Mesodermal cell (in vitro differentiated cells): ENCODE results near the gene SLC6A6.

Experiments used
- H3K27ac ChIP-seq: 2 replicates; pipeline ENCODE4 v1.7.0; 2013; ENCODE audit warnings: mild to moderate bottlenecking, low read depth, low read length, moderate library complexity; ENCODE audit not compliant: severe bottlenecking
- H3K36me3 ChIP-seq: 2 replicates; pipeline ENCODE4 v1.7.1; 2013; ENCODE audit warnings: mild to moderate bottlenecking, low read length, moderate library complexity; ENCODE audit not compliant: control insufficient read depth, insufficient read depth
- H3K4me1 ChIP-seq: one replicate; pipeline ENCODE4 v1.7.1; 2013; ENCODE audit warnings: mild to moderate bottlenecking, low read length; ENCODE audit not compliant: insufficient read depth, control insufficient read depth, poor library complexity, severe bottlenecking
- H3K4me3 ChIP-seq: 2 replicates; pipeline ENCODE4 v1.7.0; 2013; ENCODE audit warnings: low read length, control low read depth, mild to moderate bottlenecking; ENCODE audit not compliant: insufficient read depth, poor library complexity, severe bottlenecking; ENCODE audit errors: extremely low read depth
- H3K9me3 ChIP-seq: 2 replicates; pipeline ENCODE4 v1.7.1; 2013; ENCODE audit warnings: mild to moderate bottlenecking, low read length, moderate library complexity; ENCODE audit not compliant: control insufficient read depth
- WGBS, 2 experiments: methylation state at CpG; one replicate each; pipeline ENCODE4 v1.1.5; 2013; ENCODE audit warnings: missing lambda C conversion rate in 2 of 2; ENCODE audit not compliant: insufficient coverage in 2 of 2; 5-methylcytosine and 5-hydroxymethylcytosine counted together

SLC6A6 gene

DNA sequence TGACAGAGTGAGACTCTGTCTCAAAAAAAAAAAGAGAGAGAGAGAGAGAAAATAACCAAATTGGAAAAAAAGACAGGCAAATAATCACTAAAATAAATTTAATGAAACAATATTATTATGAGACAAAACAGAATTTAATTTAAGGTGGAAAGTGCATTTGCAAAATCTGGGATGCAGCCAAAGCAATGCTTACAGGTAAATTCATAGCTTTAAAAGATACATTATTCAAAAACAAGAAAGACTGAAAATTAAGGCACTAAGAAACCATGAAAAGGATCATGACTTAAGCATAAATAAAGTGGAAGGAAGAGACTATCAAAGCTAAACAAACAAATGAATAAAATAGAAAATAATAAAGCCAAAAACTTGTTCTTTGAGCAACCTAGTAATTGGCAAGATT, 100.1 kb downstream of the SLC6A6 start:
- Histone ChIP-seq H3K4me1 (no peaks in the 10 kb centered on the region), H3K4me3 (no peak overlapping the region), H3K27ac (no peak overlapping the region), H3K36me3 (no peaks in the 10 kb centered on the region), H3K9me3 (peaks cover 7% of the 10 kb centered on the region)

DNA sequence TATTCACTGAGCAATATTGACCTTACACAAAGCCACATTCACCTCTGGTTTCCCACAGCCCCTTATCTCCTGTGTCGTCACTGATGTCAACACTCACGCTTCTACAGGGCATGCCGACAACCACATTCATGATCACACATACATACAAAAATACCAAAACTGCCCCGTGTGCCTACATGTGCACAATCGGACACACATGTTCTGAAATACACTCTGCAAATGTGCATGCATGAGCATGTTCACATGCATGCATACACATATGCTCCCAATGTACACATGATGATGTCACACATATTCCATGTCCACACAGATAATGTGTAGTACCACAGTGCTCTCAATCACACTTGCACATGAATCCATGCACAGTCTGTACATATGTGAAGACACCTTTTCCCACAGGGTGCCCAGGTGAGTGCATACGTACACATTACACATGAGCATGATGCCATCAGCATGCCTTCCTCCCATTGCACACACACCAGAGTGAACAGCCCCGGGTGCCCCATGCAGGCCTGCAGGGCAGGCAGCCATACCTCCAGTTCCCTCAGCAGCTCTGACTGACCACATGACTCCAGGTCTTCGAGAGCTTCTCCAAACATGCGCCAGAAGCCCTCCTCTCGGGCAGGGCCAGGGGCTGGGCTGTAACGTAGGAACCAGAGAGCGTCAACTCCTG, 100.8 kb downstream of the SLC6A6 start:
- H3K4me3 ChIP-seq, result no peak overlapping the region
- no peaks in the 10 kb centered on the region for H3K36me3 ChIP-seq
- no peaks in the 10 kb centered on the region for H3K4me1 ChIP-seq
- H3K27ac ChIP-seq, result no peak overlapping the region
- H3K9me3 ChIP-seq, result peaks cover 7% of the 10 kb centered on the region
- WGBS, 2 experiments, result 92 to 95% methylated on average over 7 to 11 of the region's 12 CpGs

- 92 to 94% methylated on average over 9 to 18 of the region's 20 CpGs for WGBS, 2 experiments
- no peak overlapping the region for H3K4me3 ChIP-seq
- peaks cover 7% of the 10 kb centered on the region for H3K9me3 ChIP-seq
- no peaks in the 10 kb centered on the region for H3K36me3 ChIP-seq
- no peak overlapping the region for H3K27ac ChIP-seq
- H3K4me1 ChIP-seq, result no peaks in the 10 kb centered on the region
These were observed 101.3 kb downstream of the SLC6A6 start for GRCh38 chr3:14503706-14504065.

- H3K36me3 ChIP-seq, result no peaks in the 10 kb centered on the region
- H3K9me3 ChIP-seq, result peaks cover 7% of the 10 kb centered on the region
- no peak overlapping the region for H3K4me3 ChIP-seq
- WGBS, 2 experiments, result 86 to 87% methylated on average over 18 to 21 of the region's 22 CpGs
- H3K4me1 ChIP-seq, result no peaks in the 10 kb centered on the region
- no peak overlapping the region for H3K27ac ChIP-seq
These were observed 102.8 kb downstream of the SLC6A6 start for GRCh38 chr3:14505001-14505802.

DNA sequence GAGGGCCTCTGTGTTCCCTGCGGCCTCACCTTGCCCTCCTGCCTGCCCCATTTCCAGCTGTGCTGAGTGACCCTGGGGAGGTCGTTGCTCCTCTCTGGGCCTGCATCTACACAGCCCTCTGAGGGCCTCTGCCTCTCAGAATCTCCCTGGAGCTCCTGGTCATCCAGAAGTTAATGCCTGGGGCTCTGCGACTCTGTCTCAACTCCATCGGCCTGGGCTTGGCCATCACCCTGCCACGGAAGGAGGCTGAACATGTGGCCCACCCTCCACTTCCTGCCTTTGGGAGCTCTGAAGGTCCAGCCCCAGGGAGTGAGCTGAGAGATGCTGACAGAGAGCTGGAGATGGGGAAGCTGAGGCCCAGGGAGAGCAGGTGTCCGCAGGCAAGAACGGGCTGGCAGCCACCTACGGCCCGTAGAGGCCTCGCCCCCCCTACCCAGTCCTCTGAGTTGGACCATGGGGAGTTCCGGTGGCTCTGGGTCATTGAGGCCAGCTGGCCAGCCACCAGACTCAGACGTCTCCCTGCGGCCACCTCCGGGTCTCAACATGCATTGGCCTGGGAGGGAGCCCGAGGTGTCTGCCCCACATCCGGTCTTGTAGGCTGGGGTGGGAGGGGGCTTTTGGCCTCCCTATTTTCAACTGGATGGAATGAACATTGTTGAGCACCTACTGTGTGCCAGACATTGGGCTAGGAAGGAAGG, 103.5 kb downstream of the SLC6A6 start:
- Histone ChIP-seq H3K4me1 (no peaks in the 10 kb centered on the region), H3K36me3 (no peaks in the 10 kb centered on the region), H3K27ac (no peak overlapping the region), H3K4me3 (no peak overlapping the region), H3K9me3 (peaks cover 7% of the 10 kb centered on the region)
- 85 to 94% methylated on average over 14 to 15 of the region's 16 CpGs for WGBS, 2 experiments

DNA sequence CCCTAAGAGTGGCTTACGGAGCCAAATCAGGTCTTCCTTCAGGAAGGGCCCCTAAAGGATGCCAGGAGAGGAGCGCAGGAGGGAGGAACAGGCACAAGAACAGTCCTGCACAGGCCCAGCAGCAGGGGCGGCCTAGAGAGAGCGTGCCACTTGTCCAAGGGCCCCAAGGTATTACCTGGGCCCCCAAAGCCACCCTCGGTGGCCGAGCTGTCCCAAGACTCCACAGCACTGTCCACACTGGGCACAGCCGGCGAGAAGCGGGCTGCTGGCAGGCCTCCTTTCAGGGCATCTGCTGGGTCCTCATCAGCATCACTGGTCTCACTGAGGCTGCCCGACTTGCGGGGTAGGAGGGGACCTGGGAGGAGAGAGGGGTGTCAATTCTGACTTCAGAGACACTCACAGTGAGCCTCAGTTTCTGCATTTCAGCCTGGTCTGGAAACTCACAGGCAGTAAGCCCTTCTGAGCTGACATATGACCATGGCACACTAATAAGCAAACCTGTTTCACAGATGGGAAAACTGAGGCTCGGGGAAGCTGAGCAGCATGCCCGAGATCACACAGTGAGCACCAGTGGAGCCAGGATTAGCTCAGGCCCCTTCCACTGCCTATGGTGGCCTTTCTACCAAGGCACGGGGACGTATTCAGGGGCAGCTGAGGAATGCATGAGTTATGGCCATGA, 104.4 kb downstream of the SLC6A6 start:
- Histone ChIP-seq H3K4me3 (no peak overlapping the region), H3K27ac (no peak overlapping the region), H3K9me3 (peaks cover 7% of the 10 kb centered on the region), H3K4me1 (no peaks in the 10 kb centered on the region), H3K36me3 (no peaks in the 10 kb centered on the region)
- 90 to 91% methylated on average over 12 to 14 of the region's 15 CpGs for WGBS, 2 experiments

DNA sequence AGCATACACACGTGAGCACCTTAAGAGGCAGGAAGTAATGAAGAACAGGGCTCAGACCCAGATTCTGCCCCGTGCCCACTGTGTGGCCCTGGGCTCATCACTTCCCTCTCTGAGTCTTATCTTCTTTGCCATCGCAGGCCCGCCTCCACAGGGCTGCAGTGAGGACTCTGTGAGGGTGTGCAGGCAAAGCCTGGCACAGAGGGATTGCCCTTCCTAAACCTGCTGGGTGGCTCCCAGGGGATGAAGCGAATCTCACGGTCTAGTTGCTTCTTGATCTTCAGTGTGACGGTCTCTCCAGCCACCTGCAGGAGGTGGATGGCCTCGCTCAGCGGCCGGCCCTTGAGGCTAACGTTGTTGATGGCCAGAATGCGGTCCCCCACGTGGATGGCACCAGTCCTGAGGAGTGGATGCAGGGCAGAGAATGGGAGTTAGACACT, 104.9 kb downstream of the SLC6A6 start:
- 90 to 91% methylated on average over 10 to 13 of the region's 13 CpGs for WGBS, 2 experiments
- H3K4me1 ChIP-seq, result no peaks in the 10 kb centered on the region
- H3K9me3 ChIP-seq, result peaks cover 7% of the 10 kb centered on the region
- no peaks in the 10 kb centered on the region for H3K36me3 ChIP-seq
- no peak overlapping the region for H3K4me3 ChIP-seq
- H3K27ac ChIP-seq, result no peak overlapping the region

- WGBS, 2 experiments, result 72 to 100% methylated on average over 1 to 3 of the region's 6 CpGs
These were observed 105.5 kb downstream of the SLC6A6 start for GRCh38 chr3:14507757-14508504.

DNA sequence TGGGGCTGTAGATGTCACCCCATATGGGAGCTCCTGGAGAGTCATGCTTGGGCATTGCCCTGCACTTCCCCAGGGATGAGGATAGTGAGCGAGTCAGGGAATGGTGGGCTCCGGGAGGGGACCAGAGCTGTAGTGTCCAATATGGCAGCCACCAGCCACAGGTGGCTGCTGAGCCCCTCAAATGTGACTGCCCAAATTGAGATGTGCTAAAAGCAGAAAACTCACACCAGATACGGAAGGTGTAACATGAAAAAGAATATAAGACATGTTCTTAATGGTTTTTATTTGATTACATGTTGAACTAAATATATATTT, 106.1 kb downstream of the SLC6A6 start:
- Histone ChIP-seq H3K9me3 (no peaks in the 10 kb centered on the region), H3K36me3 (no peaks in the 10 kb centered on the region), H3K4me3 (no peak overlapping the region), H3K27ac (no peak overlapping the region), H3K4me1 (no peaks in the 10 kb centered on the region)
- WGBS, 2 experiments, result 30 to 64% methylated on average over 2 of the region's 3 CpGs

More at GRCh38 chr3:14507757-14508504, 105.5 kb downstream of the SLC6A6 start:
- Histone ChIP-seq H3K4me3 (no peak overlapping the region), H3K4me1 (no peaks in the 10 kb centered on the region), H3K27ac (no peak overlapping the region), H3K36me3 (no peaks in the 10 kb centered on the region), H3K9me3 (peaks cover 4% of the 10 kb centered on the region)
